NB4 (cell line): ENCODE measurements around the gene IGSF9B.
A peak's percentile ranks its signal among the peaks of the same experiment; 100 is the strongest.

Experiments
- DNase-seq: peaks from one replicate; pipeline ENCODE4 v3.0.0; 2010; ENCODE audit warnings: low read depth
- H3K4me3 ChIP-seq: one replicate; pipeline ENCODE4 v1.5.1; 2011; ENCODE audit warnings: mild to moderate bottlenecking, low read depth, low read length, moderate library complexity
- MYC ChIP-seq: IDR thresholded peaks from 2 replicates; pipeline ENCODE4 v1.6.1; 2011; ENCODE audit warnings: low read depth, low read length
- POLR2A ChIP-seq: IDR thresholded peaks from 2 replicates; pipeline ENCODE4 v1.6.1; 2011; ENCODE audit warnings: mild to moderate bottlenecking; ENCODE audit not compliant: insufficient read length; ENCODE audit errors: extremely low read depth
- TF ChIP-seq, protein P1 (sequence below): IDR thresholded peaks from 2 replicates; pipeline ENCODE4 v1.6.1; 2011; ENCODE audit warnings: low read depth, low read length
- TF ChIP-seq, protein P2 (sequence below): IDR thresholded peaks from one replicate; pipeline ENCODE4 v1.5.1; 2012; ENCODE audit warnings: low read depth, low read length

The IGSF9B gene

DNA sequence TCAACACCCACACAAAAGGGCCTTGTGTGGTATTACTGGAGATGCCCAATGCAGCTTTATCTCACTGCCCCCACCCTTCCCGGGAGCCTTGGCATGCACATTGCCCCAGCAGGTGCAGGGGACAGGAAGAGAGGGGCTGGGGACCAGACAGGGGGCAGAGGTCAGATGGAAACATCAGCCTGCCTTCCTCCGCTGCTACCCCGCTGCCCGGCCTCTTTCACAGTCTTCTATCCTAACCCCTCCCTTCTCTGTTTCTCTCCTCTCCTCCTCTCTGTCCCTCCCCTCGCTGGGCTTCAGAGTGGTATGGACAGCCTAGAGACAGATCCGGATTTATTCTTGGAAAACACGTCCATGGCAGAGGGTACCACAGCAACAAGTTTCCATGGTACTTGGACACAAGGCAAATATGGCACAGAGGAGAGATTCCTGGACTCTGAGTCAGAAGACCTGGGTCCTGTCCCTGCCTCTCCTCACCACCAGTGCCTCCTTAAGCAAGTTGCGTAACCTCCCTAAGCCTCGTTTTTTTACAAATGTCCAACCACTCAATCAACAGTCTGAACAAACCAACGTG, 8.3 kb upstream of the IGSF9B start:
- TF ChIP-seq POLR2A, result no peak
- peak; percentile 44 for DNase-seq

DNA sequence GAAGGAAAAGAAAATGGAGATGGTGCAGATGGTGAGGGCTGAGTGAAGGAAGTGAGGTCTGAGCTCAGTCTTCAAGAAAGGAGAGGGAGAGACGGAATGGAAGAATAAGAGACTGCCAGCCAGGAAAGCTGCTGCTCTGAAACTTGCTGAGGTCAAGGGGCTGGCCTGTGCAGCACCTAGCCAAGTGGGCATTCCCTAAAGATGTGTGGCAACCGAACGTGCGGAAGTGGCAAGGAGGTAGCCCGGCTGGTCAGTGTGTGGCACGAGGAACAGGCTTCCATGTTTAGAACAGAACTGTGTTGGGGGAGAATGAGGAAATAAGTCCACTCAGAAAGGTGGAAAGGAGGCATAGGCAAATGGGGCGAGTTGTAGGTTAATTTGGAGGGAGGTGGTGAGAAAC, 7.6 kb upstream of the IGSF9B start:
- DNase-seq, result no peak
- H3K4me3 ChIP-seq, result no peak overlapping the region
- TF ChIP-seq MYC (no peak), POLR2A (no peak)

More for the DNA sequence above, 8.3 kb upstream of the IGSF9B start:
- no peak overlapping the region for H3K4me3 ChIP-seq

DNA sequence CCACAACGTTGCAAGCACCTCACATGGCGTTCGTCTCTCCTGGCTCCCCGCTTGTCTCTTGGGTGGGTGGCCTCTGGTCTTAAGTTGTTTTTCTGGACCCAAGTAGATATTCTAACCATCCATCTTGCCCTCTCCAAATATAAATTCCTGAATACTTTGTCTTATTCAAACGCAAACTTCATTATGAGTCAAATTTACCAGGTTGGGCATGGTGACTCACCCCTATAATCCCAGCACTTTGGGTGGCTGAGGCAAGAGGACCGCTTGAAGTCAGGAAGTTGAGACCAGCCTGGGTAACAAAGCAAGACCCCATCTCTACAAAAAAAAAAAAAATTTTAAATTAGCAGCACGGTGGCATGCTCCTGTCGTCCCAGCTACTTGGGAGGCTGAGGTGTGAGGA, 5.1 kb upstream of the IGSF9B start:
- H3K4me3 ChIP-seq, result no peak overlapping the region
- DNase-seq, result no peak
- TF ChIP-seq POLR2A (no peak), MYC (no peak)
- TF ChIP-seq, protein P1, sequence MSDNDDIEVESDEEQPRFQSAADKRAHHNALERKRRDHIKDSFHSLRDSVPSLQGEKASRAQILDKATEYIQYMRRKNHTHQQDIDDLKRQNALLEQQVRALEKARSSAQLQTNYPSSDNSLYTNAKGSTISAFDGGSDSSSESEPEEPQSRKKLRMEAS, result no peak
- TF ChIP-seq, protein P2, sequence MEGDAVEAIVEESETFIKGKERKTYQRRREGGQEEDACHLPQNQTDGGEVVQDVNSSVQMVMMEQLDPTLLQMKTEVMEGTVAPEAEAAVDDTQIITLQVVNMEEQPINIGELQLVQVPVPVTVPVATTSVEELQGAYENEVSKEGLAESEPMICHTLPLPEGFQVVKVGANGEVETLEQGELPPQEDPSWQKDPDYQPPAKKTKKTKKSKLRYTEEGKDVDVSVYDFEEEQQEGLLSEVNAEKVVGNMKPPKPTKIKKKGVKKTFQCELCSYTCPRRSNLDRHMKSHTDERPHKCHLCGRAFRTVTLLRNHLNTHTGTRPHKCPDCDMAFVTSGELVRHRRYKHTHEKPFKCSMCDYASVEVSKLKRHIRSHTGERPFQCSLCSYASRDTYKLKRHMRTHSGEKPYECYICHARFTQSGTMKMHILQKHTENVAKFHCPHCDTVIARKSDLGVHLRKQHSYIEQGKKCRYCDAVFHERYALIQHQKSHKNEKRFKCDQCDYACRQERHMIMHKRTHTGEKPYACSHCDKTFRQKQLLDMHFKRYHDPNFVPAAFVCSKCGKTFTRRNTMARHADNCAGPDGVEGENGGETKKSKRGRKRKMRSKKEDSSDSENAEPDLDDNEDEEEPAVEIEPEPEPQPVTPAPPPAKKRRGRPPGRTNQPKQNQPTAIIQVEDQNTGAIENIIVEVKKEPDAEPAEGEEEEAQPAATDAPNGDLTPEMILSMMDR, result no peak

DNA sequence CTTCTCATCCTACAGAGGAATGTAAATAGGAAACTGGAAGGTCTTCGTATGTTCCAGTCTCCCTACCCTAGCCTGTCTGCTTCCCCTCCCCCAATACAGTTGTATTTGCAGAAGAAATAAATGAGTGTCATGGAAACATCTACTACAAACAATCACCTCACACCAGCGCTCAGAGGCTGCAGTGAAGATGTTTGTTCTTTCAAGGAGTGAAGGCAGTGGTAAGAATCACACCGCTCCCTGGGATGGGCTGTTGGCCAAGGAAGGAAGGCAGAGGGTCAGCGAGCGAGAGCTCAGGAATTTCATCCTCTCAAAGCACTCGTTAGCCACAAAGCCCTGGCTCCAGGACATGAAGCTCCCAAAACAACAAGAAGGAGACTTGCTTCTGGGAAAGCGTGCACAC, 1.1 kb upstream of the IGSF9B start:
- H3K4me3 ChIP-seq, result no peak overlapping the region
- TF ChIP-seq MYC (no peak), POLR2A (no peak)
- TF ChIP-seq, protein P2, result no peak
- TF ChIP-seq, protein P1, result no peak
- no peak for DNase-seq

DNA sequence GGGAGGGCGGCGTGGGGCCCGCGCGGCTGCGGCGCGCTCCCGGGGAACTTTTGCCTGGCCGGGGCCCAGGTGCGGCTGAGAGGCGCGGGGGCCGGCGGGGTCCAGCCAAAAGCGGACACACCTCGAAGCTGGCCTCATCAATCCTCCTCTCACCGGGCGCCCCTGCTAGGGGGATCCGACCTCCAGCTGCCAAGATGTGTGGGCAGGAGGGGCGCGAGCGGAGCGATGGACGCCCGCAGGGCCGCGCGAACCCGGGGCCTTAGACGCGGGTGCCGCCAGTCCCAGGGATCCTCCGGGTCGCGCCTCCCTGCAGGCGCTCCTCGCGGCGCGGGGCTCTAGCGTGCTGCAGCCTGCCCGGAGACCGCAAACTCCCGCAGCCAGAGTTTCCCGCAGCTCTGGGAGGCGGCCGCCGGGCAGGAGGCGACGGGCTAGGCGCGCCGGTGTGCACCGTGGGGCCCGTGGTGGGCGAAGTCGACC, 785 bp downstream of the IGSF9B start:
- H3K4me3 ChIP-seq, result no peak overlapping the region
- TF ChIP-seq MYC, result no peak
- no peak for TF ChIP-seq POLR2A
- TF ChIP-seq, protein P2, result no peak
- no peak for DNase-seq

DNA sequence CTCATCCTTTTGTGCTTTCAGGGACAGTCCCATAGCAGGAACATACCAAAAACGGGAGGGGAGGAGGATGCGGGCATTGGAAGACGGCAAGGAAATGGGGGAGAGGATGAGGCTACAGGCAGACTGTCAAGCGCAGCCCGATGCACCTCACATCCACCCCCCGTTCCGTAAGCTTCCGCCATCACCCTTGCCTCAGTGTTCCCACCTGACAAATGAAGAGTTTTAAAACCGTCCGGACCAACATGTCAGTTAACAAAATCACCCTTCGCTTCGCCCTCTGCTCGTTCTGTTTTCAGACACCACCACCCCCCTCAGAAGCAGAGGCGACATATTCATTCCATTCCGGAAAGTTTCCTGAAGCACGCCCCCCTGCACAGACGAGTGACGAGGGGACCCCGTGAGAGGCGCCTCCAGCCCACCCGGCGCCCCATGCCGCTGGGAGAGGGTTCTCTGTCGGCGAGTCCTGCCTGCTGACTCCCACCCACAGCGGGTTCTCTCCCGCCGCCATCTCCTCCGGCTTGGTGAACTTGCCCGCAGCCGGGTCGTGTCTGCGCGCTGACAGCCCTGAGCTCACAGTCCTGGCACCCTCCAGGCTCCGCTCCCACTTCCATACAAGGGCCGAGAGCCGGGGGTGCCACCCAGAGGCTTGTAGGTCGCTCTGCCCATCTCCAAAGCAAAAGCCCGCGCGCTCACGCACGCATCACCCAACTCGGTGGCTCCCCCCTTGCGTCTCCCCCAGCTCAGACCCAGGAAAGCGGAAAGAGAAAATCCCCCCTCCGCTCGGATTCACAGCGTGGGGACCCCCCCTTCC, 1.5 kb downstream of the IGSF9B start:
- no peak for DNase-seq
- no peak overlapping the region for H3K4me3 ChIP-seq
- TF ChIP-seq POLR2A, result no peak
- TF ChIP-seq, protein P1, result no peak
- no peak for TF ChIP-seq MYC
- TF ChIP-seq, protein P2, result no peak

DNA sequence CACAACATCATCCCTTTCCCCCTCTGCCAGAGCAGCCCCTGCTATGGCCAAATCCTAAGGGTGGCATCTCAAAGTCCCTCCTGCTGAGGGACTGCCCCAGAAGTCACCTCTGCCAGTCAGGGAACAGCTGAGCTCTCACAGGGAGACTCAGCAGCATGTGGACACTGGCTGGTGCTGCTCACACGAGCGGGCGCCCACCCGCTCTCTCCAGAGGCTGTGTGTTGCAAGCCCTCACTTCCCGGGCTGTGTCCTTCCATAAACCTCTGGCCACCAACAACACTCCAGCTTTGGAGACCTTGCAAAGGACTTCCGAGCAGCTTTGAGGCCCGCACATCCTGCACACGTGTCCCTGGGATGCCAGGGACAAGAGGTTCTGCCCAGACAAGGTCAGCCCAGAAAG, 2.8 kb downstream of the IGSF9B start:
- DNase-seq, result no peak
- no peak overlapping the region for H3K4me3 ChIP-seq
- TF ChIP-seq MYC, result no peak
